Measurements from ENCODE around the gene PEX12.

PEX12 gene

GRCh38 chr17:35596072-35596471, 17.7 kb upstream of the PEX12 start (continued):
- TF ChIP-seq, protein P1, sequence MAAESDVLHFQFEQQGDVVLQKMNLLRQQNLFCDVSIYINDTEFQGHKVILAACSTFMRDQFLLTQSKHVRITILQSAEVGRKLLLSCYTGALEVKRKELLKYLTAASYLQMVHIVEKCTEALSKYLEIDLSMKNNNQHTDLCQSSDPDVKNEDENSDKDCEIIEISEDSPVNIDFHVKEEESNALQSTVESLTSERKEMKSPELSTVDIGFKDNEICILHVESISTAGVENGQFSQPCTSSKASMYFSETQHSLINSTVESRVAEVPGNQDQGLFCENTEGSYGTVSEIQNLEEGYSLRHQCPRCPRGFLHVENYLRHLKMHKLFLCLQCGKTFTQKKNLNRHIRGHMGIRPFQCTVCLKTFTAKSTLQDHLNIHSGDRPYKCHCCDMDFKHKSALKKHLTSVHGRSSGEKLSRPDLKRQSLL (tag by site-specific recombination; IDR thresholded peaks at IDR 0.05): no peak
- TF ChIP-seq, protein P2, sequence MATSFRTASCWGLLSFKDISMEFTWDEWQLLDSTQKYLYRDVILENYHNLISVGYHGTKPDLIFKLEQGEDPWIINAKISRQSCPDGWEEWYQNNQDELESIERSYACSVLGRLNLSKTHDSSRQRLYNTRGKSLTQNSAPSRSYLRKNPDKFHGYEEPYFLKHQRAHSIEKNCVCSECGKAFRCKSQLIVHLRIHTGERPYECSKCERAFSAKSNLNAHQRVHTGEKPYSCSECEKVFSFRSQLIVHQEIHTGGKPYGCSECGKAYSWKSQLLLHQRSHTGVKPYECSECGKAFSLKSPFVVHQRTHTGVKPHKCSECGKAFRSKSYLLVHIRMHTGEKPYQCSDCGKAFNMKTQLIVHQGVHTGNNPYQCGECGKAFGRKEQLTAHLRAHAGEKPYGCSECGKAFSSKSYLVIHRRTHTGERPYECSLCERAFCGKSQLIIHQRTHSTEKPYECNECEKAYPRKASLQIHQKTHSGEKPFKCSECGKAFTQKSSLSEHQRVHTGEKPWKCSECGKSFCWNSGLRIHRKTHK (tag by site-specific recombination; IDR thresholded peaks at IDR 0.05): no peak
- no peak for TF ChIP-seq ZNF266 (tag by site-specific recombination; IDR thresholded peaks at IDR 0.05; ENCODE audit: low read depth)

DNA sequence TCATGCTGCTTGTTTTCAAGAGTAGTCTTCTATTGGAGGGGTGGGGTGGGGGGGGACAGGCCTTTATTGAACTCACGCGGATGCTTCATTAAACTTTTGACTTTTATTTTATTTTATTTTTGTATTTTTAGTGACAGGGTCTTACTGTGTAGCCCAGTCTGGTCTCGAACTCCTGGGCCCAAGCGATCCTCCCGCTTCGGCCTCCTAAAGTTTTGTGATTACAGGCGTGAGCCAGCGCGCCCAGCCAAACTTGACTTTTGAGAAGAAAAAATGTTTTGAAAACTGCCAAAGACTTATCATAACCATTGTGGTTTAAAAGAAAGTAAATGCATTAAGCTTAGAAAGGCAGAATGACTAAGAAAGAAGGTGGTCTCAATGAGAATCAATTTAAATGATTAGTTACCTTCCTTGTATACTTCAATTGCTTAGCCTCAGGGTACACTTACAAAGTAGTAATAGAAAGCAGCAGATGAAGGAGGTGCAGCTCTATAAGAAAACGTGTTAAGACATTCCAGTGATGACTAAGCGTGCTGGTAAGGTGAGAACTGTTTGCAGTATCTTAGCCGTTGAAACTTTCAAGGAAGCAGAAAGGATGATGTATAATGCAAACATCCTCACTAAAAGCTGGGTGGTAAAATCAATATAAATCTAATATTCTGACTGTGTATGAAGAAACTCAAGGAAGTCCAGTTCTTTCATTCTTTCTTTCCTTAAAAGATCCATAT, 10.0 kb upstream of the PEX12 start:
- Histone ChIP-seq H3K9me3 (ENCODE audit: control insufficient read depth, insufficient read depth, low read depth, low read length) (no peaks in the 10 kb centered on the region), H3K36me3 (ENCODE audit: control insufficient read depth in 2 of 2, insufficient read depth in 1 of 2, low read length in 2 of 2) (peaks cover 0 to 3% of the 10 kb centered on the region in 2 experiments; a peak in 1 of 3 replicates), H3K4me1 (ENCODE audit: control insufficient read depth, insufficient read depth, low read length) (peaks cover 15% of the 10 kb centered on the region; the same call in 1 of the 2 replicates), H3K27ac (ENCODE audit: extremely low read depth, low read depth, low read length) (peak overlapping the region; percentile 55), H3K4me3 (ENCODE audit: low read depth, low read length) (peak overlapping the region; percentile 56)
- CTCF ChIA-PET: interaction anchor here (0.5 to 5.6 kb wide), 6 partner anchors 10 to 404 kb away, joined by 3 to 40 read pairs (median 6); partner anchors contain the start of gene PEX12
- POLR2A ChIA-PET: interaction anchor here (0.6 to 3.3 kb wide), 6 partner anchors 9 to 961 kb away, joined by 3 to 46 read pairs (median 6); partner anchors contain the start of genes PEX12 and TAF15
- no peak for TF ChIP-seq ZNF174 (tag by site-specific recombination; IDR thresholded peaks at IDR 0.05)
- TF ChIP-seq, protein P3, sequence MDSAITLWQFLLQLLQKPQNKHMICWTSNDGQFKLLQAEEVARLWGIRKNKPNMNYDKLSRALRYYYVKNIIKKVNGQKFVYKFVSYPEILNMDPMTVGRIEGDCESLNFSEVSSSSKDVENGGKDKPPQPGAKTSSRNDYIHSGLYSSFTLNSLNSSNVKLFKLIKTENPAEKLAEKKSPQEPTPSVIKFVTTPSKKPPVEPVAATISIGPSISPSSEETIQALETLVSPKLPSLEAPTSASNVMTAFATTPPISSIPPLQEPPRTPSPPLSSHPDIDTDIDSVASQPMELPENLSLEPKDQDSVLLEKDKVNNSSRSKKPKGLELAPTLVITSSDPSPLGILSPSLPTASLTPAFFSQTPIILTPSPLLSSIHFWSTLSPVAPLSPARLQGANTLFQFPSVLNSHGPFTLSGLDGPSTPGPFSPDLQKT (IDR thresholded peaks at IDR 0.05; ENCODE audit: borderline replicate concordance, low read depth, low read length): no peak
- TF ChIP-seq ZBTB7A (tag by site-specific recombination; IDR thresholded peaks at IDR 0.05; ENCODE audit: low read depth): no peak
- TF ChIP-seq OVOL3 (tag by site-specific recombination; IDR thresholded peaks at IDR 0.05): no peak
- TF ChIP-seq ZNF692 (tag by site-specific recombination; IDR thresholded peaks at IDR 0.05): no peak
- TF ChIP-seq, protein P4, sequence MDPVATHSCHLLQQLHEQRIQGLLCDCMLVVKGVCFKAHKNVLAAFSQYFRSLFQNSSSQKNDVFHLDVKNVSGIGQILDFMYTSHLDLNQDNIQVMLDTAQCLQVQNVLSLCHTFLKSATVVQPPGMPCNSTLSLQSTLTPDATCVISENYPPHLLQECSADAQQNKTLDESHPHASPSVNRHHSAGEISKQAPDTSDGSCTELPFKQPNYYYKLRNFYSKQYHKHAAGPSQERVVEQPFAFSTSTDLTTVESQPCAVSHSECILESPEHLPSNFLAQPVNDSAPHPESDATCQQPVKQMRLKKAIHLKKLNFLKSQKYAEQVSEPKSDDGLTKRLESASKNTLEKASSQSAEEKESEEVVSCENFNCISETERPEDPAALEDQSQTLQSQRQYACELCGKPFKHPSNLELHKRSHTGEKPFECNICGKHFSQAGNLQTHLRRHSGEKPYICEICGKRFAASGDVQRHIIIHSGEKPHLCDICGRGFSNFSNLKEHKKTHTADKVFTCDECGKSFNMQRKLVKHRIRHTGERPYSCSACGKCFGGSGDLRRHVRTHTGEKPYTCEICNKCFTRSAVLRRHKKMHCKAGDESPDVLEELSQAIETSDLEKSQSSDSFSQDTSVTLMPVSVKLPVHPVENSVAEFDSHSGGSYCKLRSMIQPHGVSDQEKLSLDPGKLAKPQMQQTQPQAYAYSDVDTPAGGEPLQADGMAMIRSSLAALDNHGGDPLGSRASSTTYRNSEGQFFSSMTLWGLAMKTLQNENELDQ (tag by site-specific recombination; IDR thresholded peaks at IDR 0.05; ENCODE audit: low read depth): no peak
- TF ChIP-seq ZNF548 (tag by site-specific recombination; IDR thresholded peaks at IDR 0.05): no peak
- TF ChIP-seq ZNF501 (tag by site-specific recombination; IDR thresholded peaks at IDR 0.05): no peak
- TF ChIP-seq KLF16 (tag by site-specific recombination; IDR thresholded peaks at IDR 0.05): no peak
- no peak for TF ChIP-seq BCL11A (tag by site-specific recombination; IDR thresholded peaks at IDR 0.05; ENCODE audit: low read depth)
- TF ChIP-seq ZBTB21 (tag by site-specific recombination; IDR thresholded peaks at IDR 0.05): no peak
- no peak for TF ChIP-seq HOXC10 (CRISPR knock-in tag; IDR thresholded peaks at IDR 0.05)
- no peak for TF ChIP-seq ZBTB26 (tag by site-specific recombination; optimal IDR thresholded peaks at IDR 0.05)
- no peak for TF ChIP-seq ZNF521 (tag by site-specific recombination; IDR thresholded peaks at IDR 0.05)
- no peak for TF ChIP-seq ZNF211 (tag by site-specific recombination; IDR thresholded peaks at IDR 0.05; ENCODE audit: low read depth)
- no peak for TF ChIP-seq MYNN (tag by site-specific recombination; IDR thresholded peaks at IDR 0.05; ENCODE audit: borderline replicate concordance)
- TF ChIP-seq ZFP41 (tag by site-specific recombination; IDR thresholded peaks at IDR 0.05; ENCODE audit: borderline replicate concordance): no peak
- no peak for TF ChIP-seq ZNF404 (tag by site-specific recombination; IDR thresholded peaks at IDR 0.05)
- TF ChIP-seq HOXD13 (CRISPR knock-in tag; IDR thresholded peaks at IDR 0.05; ENCODE audit: borderline replicate concordance): no peak
- no peak for TF ChIP-seq ZNF266 (tag by site-specific recombination; IDR thresholded peaks at IDR 0.05; ENCODE audit: low read depth)
- no peak for TF ChIP-seq ZNF221 (tag by site-specific recombination; IDR thresholded peaks at IDR 0.05; ENCODE audit: borderline replicate concordance)
- no peak for TF ChIP-seq ZNF302 (tag by site-specific recombination; IDR thresholded peaks at IDR 0.05; ENCODE audit: low read depth)
- no peak for TF ChIP-seq GLI2 (tag by site-specific recombination; IDR thresholded peaks at IDR 0.05; ENCODE audit: borderline replicate concordance, low read depth)
- no peak for TF ChIP-seq ZFP37 (tag by site-specific recombination; IDR thresholded peaks at IDR 0.05)
- no peak for TF ChIP-seq ZBTB1 (tag by site-specific recombination; IDR thresholded peaks at IDR 0.05)
